GM13976 (cell line): ENCODE data around the gene RBM33.

Source experiments
- DNase-seq: peaks from one replicate; pipeline ENCODE4 v3.0.0; 2012; ENCODE audit warnings: low spot score
- CTCF ChIP-seq: IDR thresholded peaks from 2 replicates; pipeline ENCODE4 v1.5.1; 2012; ENCODE audit warnings: borderline replicate concordance, mild to moderate bottlenecking; ENCODE audit not compliant: insufficient read depth; ENCODE audit errors: extremely low read depth, missing control alignments, control extremely low read depth
- in situ Hi-C: fragments of 300-500 bp; cut with MboI; formaldehyde crosslinking; loops from one replicate; pipeline ENCODE4 v1.12.0; 2022; ENCODE audit warnings: low sequenced_read_pairs, mixed read lengths, inconsistent platforms; ENCODE audit not compliant: unreplicated experiment

Gene RBM33

GRCh38 chr7:155639958-155640520 lies 4.4 kb upstream of the RBM33 start:
- TF ChIP-seq CTCF = no peak
- DNase-seq = no peak
- in situ Hi-C loops = no loop called here

GRCh38 chr7:155640629-155641028 lies 3.8 kb upstream of the RBM33 start:
- in situ Hi-C loops = no loop called here
- TF ChIP-seq CTCF = no peak
- no peak for DNase-seq

GRCh38 chr7:155643804-155644177 lies 670 bp upstream of the RBM33 start:
- no peak for DNase-seq
- no peak for TF ChIP-seq CTCF
- in situ Hi-C loops = no loop called here

GRCh38 chr7:155644971-155645509 lies 579 bp downstream of the RBM33 start:
- TF ChIP-seq CTCF = peak; percentile 11
- in situ Hi-C loops = no loop called here
- DNase-seq = peak; percentile 53

- TF ChIP-seq CTCF = no peak
- in situ Hi-C loops = no loop called here
- DNase-seq = no peak
Measured at GRCh38 chr7:155645662-155646061, 1.2 kb downstream of the RBM33 start.

GRCh38 chr7:155646669-155647068 lies 2.2 kb downstream of the RBM33 start:
- no peak for TF ChIP-seq CTCF
- in situ Hi-C loops = no loop called here
- DNase-seq = no peak
